ENCODE data around the gene TRIM65.

DNA sequence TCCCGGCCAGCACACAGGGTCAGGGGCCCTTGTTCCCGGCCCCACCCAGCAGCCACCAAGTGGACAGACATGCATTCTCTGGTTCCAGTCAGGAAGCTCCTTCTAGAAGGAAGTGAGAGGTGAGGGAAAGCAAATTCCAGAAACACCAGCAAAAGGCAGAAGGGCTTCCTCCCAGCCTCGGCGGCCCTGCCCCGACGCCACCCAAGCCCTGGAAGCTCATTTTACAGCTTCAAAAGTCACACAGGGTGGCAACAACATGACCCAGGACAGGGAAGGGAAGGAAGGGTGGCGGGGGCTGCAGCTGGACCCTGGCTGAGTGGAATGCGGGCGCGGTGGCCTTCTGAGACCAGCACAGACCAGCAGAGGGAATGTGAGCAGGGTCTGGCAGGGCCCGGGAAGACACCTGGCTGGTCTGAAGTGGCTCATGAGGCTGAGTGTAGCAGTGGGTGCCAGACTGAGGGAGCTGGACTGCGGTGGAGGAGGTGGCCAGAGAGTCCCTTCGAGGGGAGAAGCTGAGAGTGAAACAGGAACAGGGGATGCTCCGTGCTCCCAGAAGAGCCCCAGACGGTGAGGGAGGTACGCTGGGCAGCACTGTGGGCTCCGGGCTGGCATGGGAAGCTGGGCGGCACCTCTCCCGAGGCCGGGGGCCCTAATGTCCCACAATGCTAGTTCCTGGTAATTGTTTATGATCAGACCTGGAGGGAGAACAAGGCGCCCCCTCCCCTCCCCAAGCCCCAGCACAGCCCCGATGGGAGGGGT, 50.6 kb downstream of the TRIM65 start:
- TF ChIP-seq CTCF (IDR thresholded peaks at IDR 0.05) = no peak
- TF ChIP-seq POLR2A (IDR thresholded peaks at IDR 0.05) = no peak

All from right lobe of liver (tissue), 4 donors.